HEK293T (cell line): ENCODE data around the gene VDR.

ENCODE experiments used
- ARNT ChIP-seq: fragments of 450-650 bp; IDR thresholded peaks from 2 replicates; pipeline ENCODE4 v1.6.1; 2017; ENCODE audit warnings: mild to moderate bottlenecking
- BHLHE40 ChIP-seq: fragments of 450-650 bp; IDR thresholded peaks from 2 replicates; pipeline ENCODE4 v1.6.1; 2016; ENCODE audit warnings: mild to moderate bottlenecking, moderate library complexity, borderline replicate concordance
- CTBP1 ChIP-seq: fragments of 450-650 bp; IDR thresholded peaks from 2 replicates; pipeline ENCODE4 v1.6.1; 2016; ENCODE audit warnings: borderline replicate concordance
- ELF4 ChIP-seq: fragments of 450-650 bp; IDR thresholded peaks from 2 replicates; pipeline ENCODE4 v1.6.1; 2017; ENCODE audit warnings: antibody characterized with exemption
- FOXK2 ChIP-seq: fragments of 450-650 bp; IDR thresholded peaks from 2 replicates; pipeline ENCODE4 v1.6.1; 2016; ENCODE audit warnings: mild to moderate bottlenecking
- FOXM1 ChIP-seq: fragments of 450-650 bp; IDR thresholded peaks from 2 replicates; pipeline ENCODE4 v1.6.1; 2017; ENCODE audit warnings: mild to moderate bottlenecking, borderline replicate concordance
- HDGF ChIP-seq: fragments of 450-650 bp; IDR thresholded peaks from 2 replicates; pipeline ENCODE4 v1.6.1; 2017; ENCODE audit warnings: antibody characterized with exemption, borderline replicate concordance
- L3MBTL2 ChIP-seq: fragments of 450-650 bp; conservative IDR thresholded peaks from 2 replicates; pipeline ENCODE4 v1.6.1; 2016; ENCODE audit warnings: mild to moderate bottlenecking
- SP1 ChIP-seq: fragments of 450-650 bp; IDR thresholded peaks from 2 replicates; pipeline ENCODE4 v1.6.1; 2017
- SUZ12 ChIP-seq: fragments of 450-650 bp; IDR thresholded peaks from 2 replicates; pipeline ENCODE4 v1.6.1; 2016; ENCODE audit warnings: mild to moderate bottlenecking
- TF ChIP-seq, protein P1 (sequence below): fragments of 450-650 bp; IDR thresholded peaks from 2 replicates; pipeline ENCODE4 v1.6.1; 2016

DNA sequence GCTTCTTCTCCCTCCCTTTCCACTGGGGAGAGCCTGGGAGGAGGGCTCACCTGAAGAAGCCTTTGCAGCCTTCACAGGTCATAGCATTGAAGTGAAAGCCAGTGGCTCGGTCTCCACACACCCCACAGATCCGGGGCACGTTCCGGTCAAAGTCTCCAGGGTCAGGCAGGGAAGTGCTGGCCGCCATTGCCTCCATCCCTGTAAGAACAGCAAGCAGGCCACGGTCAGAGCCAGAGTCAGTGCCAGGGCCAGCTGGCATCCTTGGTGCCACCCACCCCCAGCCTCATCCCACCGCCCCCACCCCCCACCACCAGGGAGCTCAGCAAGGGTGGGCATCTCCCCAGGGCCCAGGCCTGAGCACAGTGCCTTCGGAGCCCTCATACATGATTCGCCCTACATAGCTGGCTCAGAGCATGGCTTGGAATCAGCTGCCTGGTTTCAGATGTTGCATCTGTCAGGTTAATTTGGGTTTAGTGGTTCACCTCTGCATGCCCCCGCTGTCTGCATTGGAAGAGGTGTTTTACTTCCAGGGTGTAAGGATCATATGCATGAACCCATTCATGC is 25.8 kb downstream of the VDR start:
- TF ChIP-seq SUZ12 (no peak), FOXK2 (no peak), BHLHE40 (no peak), CTBP1 (no peak), ARNT (no peak), SP1 (no peak), FOXM1 (no peak), HDGF (no peak), L3MBTL2 (no peak), ELF4 (no peak)
- TF ChIP-seq, protein P1, sequence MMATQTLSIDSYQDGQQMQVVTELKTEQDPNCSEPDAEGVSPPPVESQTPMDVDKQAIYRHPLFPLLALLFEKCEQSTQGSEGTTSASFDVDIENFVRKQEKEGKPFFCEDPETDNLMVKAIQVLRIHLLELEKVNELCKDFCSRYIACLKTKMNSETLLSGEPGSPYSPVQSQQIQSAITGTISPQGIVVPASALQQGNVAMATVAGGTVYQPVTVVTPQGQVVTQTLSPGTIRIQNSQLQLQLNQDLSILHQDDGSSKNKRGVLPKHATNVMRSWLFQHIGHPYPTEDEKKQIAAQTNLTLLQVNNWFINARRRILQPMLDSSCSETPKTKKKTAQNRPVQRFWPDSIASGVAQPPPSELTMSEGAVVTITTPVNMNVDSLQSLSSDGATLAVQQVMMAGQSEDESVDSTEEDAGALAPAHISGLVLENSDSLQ, result no peak
